Measurements from ENCODE around the gene USO1.
"Not testable (repeated sequence)": the region's sequence is repeated elsewhere in the genome, so short reads cannot be mapped to it uniquely, and the experiment has no call there.

USO1 gene

GRCh38 chr4:75771607-75772006, 47.2 kb downstream of the USO1 start:
- DNase-seq (ENCODE audit: low read depth in 2 of 2) = no peak

DNA sequence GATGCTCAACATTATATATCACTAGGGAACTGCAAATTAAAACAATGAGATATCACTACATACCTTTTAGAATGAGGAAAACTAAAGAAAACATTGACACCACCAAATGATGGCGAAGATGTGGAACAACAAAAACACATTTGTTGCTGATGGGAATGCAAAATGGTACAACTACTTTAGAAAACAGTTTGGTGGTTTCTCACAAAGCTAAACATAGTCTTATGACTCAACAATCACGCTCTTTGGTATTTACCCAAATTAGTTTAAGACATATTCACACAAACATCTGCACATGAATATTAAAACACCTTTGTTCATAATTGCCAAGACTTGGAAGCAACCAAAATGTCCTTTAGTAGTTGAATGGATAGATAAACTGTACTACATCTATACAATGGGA, 53.2 kb downstream of the USO1 start:
- no peak for DNase-seq (ENCODE audit: low read depth in 2 of 2)

- no peak for DNase-seq (ENCODE audit: low read depth in 2 of 2)
Measured at GRCh38 chr4:75779105-75779757, 54.9 kb downstream of the USO1 start.

DNA sequence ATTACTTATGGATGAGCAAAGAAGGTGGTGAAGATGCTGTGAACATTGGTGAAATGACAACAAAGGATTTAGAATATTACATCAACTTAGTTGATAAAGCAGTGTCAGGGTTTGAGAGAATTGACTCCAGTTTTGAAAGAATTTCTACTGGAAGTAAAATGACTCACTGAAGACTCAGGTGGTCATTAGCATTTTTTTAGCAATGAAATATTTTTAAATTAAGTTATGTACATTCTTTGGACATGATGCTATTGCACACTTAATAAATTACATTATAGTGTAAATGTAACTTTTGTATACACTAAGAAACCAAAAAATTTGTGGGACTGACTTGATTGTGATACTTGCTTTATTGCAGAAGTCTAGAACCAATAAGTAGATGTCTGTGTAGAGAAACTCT, 56.9 kb downstream of the USO1 start:
- DNase-seq (ENCODE audit: low read depth in 2 of 2) = peak; percentile 9 to 10

GRCh38 chr4:75786526-75786925, 62.1 kb downstream of the USO1 start:
- DNase-seq (ENCODE audit: low read depth in 2 of 2) = no peak

GRCh38 chr4:75786938-75787337, 62.6 kb downstream of the USO1 start:
- DNase-seq (ENCODE audit: low read depth in 2 of 2) = no peak

GRCh38 chr4:75790024-75790423, 65.6 kb downstream of the USO1 start:
- no peak for DNase-seq (ENCODE audit: low read depth in 2 of 2)

DNA sequence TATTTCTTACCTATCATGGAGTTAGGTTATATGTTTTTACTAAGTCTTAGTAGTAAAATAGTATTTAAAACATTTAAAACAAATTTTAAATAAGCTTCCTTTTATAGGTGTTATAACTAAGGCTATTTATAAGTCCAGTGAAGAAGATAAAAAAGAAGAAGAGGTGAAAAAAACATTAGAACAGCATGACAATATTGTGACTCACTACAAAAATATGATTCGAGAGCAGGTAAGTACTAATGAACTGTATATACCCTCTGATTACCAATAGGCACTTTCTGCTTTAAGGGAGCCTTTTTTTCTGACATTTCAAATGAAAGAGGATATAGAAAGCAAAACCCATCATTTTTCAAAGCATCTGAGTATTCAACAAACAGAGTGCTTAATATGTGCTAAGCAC, 76.6 kb downstream of the USO1 start:
- DNase-seq (ENCODE audit: low read depth in 2 of 2) = no peak

GRCh38 chr4:75806035-75806434, 81.7 kb downstream of the USO1 start:
- not testable (repeated sequence) for DNase-seq (ENCODE audit: low read depth in 2 of 2)

GRCh38 chr4:75817901-75818300, 93.5 kb downstream of the USO1 start:
- no peak for DNase-seq (ENCODE audit: low read depth in 2 of 2)

DNA sequence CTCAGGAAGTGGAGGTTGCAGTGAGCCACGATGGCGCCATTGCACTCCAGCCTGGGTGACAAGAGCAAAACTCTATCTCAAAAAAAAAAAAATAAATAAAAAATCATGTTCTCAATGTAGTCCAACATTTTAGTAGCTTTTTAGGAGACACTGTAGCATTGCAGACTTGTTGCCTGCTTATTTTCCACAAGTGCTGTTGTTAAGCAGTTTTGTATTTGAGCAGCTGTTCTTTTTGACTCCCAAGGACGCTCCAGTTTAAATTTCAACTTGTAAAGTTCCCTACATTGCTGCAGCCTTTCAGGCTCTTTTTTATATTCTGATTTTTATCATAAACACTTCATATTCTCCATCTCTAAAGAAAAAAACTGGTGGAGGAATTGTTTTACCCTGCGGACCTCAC, 94.7 kb downstream of the USO1 start:
- DNase-seq (ENCODE audit: low read depth in 2 of 2) = no peak

DNA sequence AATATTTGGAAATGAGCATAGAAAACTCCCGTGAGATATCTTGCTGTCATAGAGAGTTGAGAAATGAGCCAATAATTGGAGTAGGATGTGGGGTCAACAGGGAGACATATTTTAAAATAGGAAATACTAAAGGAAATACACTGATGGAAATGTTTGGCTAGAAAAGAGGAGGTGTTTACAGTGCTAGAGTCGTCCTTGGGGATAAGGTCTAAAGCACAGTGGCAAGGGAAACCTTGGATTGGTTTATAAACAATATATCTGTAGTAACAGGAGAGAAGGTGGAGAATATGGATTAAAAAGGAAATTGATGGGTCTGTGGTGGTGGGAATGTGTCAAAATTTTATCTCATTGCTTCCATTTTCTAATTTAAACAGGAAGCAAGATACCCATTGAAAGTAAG, 95.8 kb downstream of the USO1 start:
- no peak for DNase-seq (ENCODE audit: low read depth in 2 of 2)

DNA sequence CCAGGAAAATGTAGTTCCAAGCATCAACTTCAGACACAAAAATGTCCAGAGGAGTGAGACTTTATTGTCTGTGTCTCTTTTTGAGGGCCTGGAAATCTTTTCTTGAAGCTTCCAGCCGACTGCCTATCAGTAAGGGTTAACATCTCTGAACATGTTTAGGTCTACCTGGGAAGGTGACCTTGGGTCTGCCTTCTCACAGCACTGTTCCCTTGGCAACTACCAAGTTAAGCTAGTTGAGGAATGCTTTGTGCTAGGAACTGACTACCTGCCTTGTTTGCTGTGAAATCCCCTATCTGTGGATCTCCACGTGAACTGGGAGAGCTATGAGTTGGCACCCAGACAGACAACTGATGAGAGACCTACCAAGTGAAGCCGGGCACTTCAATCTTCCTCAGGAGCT, 96.3 kb downstream of the USO1 start:
- no peak for DNase-seq (ENCODE audit: low read depth in 2 of 2)

GRCh38 chr4:75821216-75821615, 96.8 kb downstream of the USO1 start:
- DNase-seq (ENCODE audit: low read depth in 2 of 2) = no peak

DNA sequence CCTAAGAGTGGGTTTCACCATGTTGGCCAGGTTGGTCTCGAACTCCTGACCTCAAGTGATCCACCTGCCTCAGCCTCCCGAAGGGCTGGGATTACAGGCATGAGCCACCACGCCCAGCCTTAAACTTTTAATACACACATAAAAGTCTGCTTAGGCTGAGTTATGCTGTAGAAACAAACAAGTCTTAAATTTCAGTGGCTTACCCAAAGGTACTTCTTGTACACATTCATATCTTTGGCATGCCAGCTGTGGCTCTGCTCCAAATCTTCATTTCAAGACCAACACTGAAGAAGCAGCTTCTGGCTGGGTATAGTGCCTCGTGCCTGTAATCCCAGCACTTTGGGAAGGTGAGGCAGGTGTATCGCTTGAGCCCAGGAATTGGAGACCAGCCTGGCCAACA, 97.6 kb downstream of the USO1 start:
- no peak for DNase-seq (ENCODE audit: low read depth in 2 of 2)

DNA sequence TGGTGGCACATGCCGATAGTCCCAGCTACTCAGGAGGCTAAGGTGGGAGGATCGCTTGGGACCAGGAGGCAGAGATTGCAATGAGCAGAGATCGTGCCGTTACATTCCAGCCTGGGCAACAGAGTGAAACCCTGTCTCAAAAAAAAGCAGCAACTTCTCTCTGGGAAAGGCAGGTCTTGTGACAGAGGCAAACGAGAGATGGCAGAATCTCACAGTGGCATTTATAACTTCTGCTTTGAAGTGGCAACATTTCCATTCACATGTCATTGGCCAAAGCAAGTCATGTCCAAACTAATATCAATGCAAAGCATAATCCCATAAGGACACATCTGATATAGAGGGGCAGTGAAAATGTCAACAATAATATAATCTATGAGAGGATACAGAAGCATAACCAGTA, 98.0 kb downstream of the USO1 start:
- no peak for DNase-seq (ENCODE audit: low read depth in 2 of 2)

GRCh38 chr4:75823812-75824211, 99.4 kb downstream of the USO1 start:
- DNase-seq (ENCODE audit: low read depth in 2 of 2) = no peak

DNA sequence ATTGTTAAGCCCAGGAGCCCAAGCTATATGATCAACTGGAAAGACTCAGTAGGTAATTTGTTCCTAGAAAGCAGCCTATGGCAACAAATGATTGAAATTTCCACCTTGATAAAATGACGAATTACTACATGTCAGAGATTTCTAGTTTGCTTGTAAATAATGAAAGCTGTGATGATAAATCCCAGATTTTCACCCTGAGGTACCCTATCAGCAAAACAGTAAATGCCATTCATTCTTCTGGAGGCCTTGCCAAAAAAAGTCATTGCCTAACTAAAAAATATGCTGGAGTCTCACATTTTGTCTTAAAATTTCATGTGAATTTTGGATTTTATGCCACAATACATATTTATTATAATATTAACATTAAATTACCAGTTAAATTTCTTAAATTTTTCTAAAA, 106.5 kb downstream of the USO1 start:
- DNase-seq (ENCODE audit: low read depth in 2 of 2) = no peak

- DNase-seq (ENCODE audit: low read depth in 2 of 2) = no peak
Measured at GRCh38 chr4:75831856-75832405, 107.6 kb downstream of the USO1 start.

DNA sequence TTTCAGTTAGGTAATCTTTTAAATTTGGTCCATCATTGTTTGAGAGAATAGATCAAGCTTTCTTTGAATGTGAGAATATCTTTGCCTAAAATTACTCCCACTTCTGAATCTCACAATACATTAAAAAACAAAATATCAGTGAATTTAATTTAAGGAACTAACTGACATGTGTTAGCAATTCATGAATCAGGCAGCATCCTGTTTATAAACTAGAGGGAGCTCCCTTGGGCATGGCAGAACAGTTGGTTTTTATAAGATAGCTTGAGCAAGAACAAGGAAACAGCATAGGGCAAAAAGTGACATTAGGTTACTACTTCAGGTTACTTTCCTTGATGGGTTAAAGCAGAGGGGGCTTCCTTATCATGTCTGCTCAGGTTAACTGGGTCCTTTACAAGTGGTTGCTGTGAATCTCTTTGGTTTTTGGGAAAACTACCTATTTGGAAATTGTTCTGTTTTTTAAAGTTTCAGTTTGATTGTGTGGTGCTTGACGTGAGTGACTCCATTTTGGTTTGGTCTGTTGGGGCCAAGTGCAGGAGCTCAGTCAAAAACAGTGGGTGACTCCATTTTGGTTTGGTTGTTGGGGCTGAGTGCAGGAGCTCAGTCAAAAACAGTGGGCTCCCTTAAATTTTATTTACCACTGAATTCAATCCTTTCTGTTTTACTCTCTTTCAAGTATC, 109.9 kb downstream of the USO1 start:
- no peak for DNase-seq (ENCODE audit: low read depth in 2 of 2)

GRCh38 chr4:75834772-75835154, 110.4 kb downstream of the USO1 start:
- no peak for DNase-seq (ENCODE audit: low read depth in 2 of 2)

DNA sequence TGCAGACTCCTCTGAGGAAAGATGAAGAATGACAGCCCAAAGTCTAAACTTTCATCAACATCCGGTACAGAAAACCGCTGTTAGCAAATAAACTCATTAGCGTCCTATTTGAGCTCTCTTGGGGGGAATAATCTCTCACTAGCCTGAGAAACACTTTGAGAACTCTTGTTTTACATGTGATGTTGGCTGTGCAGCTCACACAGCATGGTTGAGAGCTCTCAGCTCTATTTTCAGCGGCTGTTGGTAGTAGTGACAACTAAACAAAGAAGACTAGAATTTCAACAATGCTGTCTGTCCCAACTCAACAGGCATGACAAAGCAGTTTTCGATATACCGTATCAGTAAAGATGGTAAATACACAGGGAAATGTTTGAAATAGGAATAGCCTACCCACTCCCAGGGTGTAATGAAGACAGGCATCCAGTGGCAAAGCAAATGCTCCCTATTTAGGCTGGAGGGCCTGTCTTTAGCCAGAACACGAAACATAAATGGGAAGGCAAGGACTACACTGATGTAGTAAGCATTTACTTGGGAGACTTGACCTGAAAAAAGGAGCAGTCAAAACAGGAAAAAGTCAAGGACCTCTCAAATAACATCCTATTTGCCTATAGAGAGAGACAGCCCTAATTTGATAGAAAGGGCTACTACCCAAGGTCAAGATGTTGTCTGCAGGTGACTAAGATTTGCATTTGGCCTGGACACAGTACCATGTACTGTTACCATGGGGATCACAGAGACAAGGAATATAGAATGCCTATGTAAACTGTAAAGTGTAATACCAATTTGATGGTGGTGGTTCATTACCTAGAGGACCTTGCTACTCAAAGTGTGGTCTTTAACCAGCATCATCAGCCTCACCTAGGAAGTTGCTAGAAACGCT, 117.5 kb downstream of the USO1 start:
- no peak for DNase-seq (ENCODE audit: low read depth in 2 of 2)

DNA sequence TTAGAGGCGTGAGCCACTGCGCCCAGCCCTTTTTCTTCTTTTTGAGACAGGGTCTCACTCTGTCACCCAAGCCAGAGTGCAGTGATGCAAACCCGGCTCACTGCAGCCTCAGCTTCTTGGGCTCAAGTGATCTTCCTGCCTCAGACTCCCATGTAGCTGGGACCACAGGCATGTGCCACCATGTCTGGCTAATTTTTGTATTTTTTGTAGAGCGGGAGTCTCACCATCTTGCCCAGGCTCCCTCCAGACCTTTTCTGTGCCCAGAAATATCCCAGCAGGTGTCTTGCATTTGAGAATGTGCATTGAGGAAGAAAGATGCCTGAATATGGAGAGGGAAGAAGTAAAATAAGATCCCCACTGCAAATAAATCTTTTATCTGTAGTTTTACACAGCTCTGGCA, 119.2 kb downstream of the USO1 start:
- no peak for DNase-seq (ENCODE audit: low read depth in 2 of 2)

All from fibroblast of skin of left biceps (primary cell).